A673 (cell line): ENCODE results near the gene C5orf52. TPM values are rescaled to one million over a fixed set of nuclear protein-coding genes. Genes with fewer than 3 reads are reported as not detected.
"Not testable (repeated sequence)": the region's sequence is repeated elsewhere in the genome, so short reads cannot be mapped to it uniquely, and the experiment has no call there.

Source experiments
- BruUV-seq: library from RNA; stranded (reverse); fragments of 400-500 nt; replicated peaks from 2 replicates; lab custom pipeline; 2021; lab: Mats Ljungman, UMichigan
- CTCF ChIA-PET: fragments of 300-600 bp; sonication (Branson Sonifier 250); formaldehyde crosslinking; loops from one replicate; lab custom pipeline; 2022; ENCODE audit warnings: antibody characterized with exemption; lab: Charles Lee
- POLR2A ChIA-PET: fragments of 300-600 bp; sonication (Branson Sonifier 250); formaldehyde crosslinking; loops from one replicate; lab custom pipeline; 2022; ENCODE audit warnings: antibody characterized with exemption; ENCODE audit not compliant: low non-redundant PET; lab: Charles Lee
- DNase-seq: peaks from one replicate; pipeline ENCODE4 v3.0.0-alpha.2; 2015; ENCODE audit warnings: low spot score
- H3K27ac ChIP-seq: fragments of 200-600 bp; sonication (generic); 2 replicates; pipeline ENCODE4 v1.5.1; 2016; ENCODE audit warnings: mixed run types, low read depth, mild to moderate bottlenecking, mixed read lengths, antibody characterized with exemption, low read length; ENCODE audit not compliant: poor library complexity, severe bottlenecking
- H3K27me3 ChIP-seq: fragments of 200-600 bp; sonication (generic); replicated peaks from 2 replicates; pipeline ENCODE4 v1.6.1; 2017; ENCODE audit warnings: mixed run types, low read depth, mild to moderate bottlenecking, mixed read lengths, antibody characterized with exemption, low read length; ENCODE audit not compliant: insufficient read depth, poor library complexity
- H3K36me3 ChIP-seq: fragments of 200-600 bp; sonication (generic); 2 replicates; pipeline ENCODE4 v1.6.1; 2016; ENCODE audit warnings: mixed run types, mild to moderate bottlenecking, mixed read lengths, antibody characterized with exemption, low read length; ENCODE audit not compliant: insufficient read depth, poor library complexity, severe bottlenecking
- H3K4me1 ChIP-seq: fragments of 200-600 bp; sonication (generic); 2 replicates; pipeline ENCODE4 v1.6.1; 2017; ENCODE audit warnings: mixed run types, mild to moderate bottlenecking, mixed read lengths, antibody characterized with exemption, low read length; ENCODE audit not compliant: insufficient read depth, poor library complexity, severe bottlenecking
- H3K4me3 ChIP-seq: fragments of 200-600 bp; sonication (generic); 2 replicates; pipeline ENCODE4 v1.5.1; 2016; ENCODE audit warnings: low read depth, mixed run types, mild to moderate bottlenecking, mixed read lengths, low read length; ENCODE audit not compliant: poor library complexity, severe bottlenecking
- H3K9me3 ChIP-seq: fragments of 200-600 bp; sonication (generic); 2 replicates; pipeline ENCODE4 v1.6.1; 2016; ENCODE audit warnings: mixed run types, low read depth, mild to moderate bottlenecking, mixed read lengths, antibody characterized with exemption, low read length; ENCODE audit not compliant: poor library complexity, severe bottlenecking
- EZH2 ChIP-seq: fragments of 200-600 bp; sonication (generic); IDR thresholded peaks from 2 replicates; pipeline ENCODE4 v1.6.1; 2017; ENCODE audit warnings: borderline replicate concordance, low read depth, mild to moderate bottlenecking, mixed read lengths, antibody characterized with exemption, low read length; ENCODE audit not compliant: poor library complexity, severe bottlenecking
- intact Hi-C: fragments of 100-400 bp; cut with micrococcal nuclease; formaldehyde crosslinking; loops from one replicate; pipeline ENCODE4 v1.10.0; 2022; ENCODE audit not compliant: unreplicated experiment
- total RNA-seq: library from RNA; stranded (reverse); gene quantifications from 2 replicates; pipeline ENCODE4 v1.2.3, GENCODE V29; 2021
- TF ChIP-seq, protein P1 (sequence below): fragments of 300-800, 200-600 bp; sonication (generic); conservative IDR thresholded peaks from 2 replicates; pipeline ENCODE4 v1.5.1; 2017; ENCODE audit warnings: low read depth, mild to moderate bottlenecking, antibody characterized with exemption, low read length, moderate library complexity, mixed read lengths

The C5orf52 gene
- total RNA-seq, 1 experiment from 2014 or later, result not detected

DNA sequence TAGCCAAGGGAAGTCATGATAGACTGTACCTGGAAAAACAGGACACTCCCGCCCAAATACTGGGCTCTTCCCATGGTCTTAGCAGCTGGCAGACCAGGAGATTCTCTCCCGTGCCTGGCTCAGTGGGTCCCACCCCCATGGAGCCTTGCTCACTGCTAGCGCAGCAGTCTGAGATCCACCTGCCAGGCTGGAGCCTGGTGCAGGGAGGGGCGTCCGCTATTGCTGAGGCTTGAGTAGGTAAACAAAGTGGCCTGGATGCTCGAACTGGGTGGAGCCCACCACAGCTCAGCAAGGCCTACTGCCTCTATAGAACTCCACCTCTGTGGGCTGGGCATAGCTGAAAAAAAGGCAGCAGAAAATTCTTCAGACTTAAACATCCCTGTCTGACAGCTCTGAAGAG lies 49.8 kb downstream of the C5orf52 start:
- no peaks in the 10 kb centered on the region for H3K4me1 ChIP-seq
- no peak for DNase-seq
- ChIA-PET CTCF (no interaction called here), POLR2A (no interaction called here)
- H3K36me3 ChIP-seq, result no peaks in the 10 kb centered on the region
- no TSS peak for BruUV-seq
- TF ChIP-seq, protein P1, sequence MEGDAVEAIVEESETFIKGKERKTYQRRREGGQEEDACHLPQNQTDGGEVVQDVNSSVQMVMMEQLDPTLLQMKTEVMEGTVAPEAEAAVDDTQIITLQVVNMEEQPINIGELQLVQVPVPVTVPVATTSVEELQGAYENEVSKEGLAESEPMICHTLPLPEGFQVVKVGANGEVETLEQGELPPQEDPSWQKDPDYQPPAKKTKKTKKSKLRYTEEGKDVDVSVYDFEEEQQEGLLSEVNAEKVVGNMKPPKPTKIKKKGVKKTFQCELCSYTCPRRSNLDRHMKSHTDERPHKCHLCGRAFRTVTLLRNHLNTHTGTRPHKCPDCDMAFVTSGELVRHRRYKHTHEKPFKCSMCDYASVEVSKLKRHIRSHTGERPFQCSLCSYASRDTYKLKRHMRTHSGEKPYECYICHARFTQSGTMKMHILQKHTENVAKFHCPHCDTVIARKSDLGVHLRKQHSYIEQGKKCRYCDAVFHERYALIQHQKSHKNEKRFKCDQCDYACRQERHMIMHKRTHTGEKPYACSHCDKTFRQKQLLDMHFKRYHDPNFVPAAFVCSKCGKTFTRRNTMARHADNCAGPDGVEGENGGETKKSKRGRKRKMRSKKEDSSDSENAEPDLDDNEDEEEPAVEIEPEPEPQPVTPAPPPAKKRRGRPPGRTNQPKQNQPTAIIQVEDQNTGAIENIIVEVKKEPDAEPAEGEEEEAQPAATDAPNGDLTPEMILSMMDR, result no peak
- no peak for TF ChIP-seq EZH2
- no peak overlapping the region for H3K4me3 ChIP-seq
- no peaks in the 10 kb centered on the region for H3K9me3 ChIP-seq
- intact Hi-C loops, result no loop called here
- no peaks in the 10 kb centered on the region for H3K27me3 ChIP-seq
- no peak overlapping the region for H3K27ac ChIP-seq

DNA sequence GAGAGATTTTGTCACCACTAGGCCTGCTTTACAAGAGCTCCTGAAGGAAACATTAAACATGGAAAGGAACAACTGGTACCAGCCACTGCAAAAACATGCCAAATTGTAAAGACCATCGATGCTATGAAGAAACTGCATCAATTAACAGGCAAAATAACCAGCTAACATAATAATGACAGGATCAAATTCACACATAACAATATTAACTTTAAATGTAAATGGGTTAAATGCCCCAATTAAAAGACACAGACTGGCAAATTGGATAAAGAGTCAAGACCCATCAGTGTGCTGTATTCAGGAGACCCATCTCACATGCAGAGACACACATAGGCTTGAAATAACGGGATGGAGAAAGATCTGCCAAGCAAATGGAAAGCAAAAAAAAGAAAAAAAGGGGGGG lies 51.6 kb downstream of the C5orf52 start:
- H3K27ac ChIP-seq, BruUV-seq, H3K36me3 ChIP-seq, H3K4me1 ChIP-seq, H3K9me3 ChIP-seq, POLR2A ChIA-PET, H3K4me3 ChIP-seq, H3K27me3 ChIP-seq, DNase-seq, CTCF ChIA-PET, intact Hi-C loops: not testable (repeated sequence)

DNA sequence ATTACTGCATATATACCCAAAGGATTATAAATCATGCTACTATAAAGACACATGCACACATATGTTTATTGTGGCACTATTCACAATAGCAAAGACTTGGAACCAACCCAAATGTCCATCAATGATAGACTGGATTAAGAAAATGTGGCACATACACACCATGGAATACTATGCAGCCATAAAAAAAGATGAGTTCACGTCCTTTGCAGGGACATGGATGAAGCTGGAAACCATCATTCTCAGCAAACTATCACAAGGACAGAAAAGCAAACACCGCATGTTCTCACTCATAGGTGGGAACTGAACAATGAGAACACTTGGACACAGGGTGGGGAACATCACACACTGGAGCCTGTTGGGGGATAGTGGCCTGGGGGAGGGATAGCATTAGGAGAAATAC lies 55.3 kb downstream of the C5orf52 start:
- POLR2A ChIA-PET, H3K27me3 ChIP-seq, DNase-seq, H3K9me3 ChIP-seq, H3K4me3 ChIP-seq, H3K4me1 ChIP-seq, H3K27ac ChIP-seq, H3K36me3 ChIP-seq, intact Hi-C loops, BruUV-seq, CTCF ChIA-PET: not testable (repeated sequence)

DNA sequence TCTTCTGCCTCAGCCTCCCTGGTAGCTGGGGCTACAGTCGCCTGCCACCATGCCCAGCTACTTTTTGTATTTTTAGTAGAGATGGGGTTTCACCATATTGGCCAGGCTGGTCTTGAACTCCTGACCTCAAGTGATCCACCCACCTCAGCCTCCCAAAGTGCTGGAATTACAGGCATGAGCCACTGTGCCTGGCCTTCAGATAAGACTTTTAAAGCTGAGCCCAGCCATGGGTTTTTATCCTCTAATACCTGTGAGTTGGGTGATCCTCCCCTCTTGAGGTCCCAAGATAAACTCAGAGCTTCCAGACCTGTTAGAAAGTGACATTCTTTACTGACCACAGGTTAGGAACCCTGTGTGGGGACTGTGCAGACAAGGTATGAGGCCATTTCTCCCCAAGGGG lies 56.5 kb downstream of the C5orf52 start:
- POLR2A ChIA-PET, BruUV-seq, H3K27me3 ChIP-seq, DNase-seq, H3K4me1 ChIP-seq, H3K27ac ChIP-seq, intact Hi-C loops, H3K36me3 ChIP-seq, H3K9me3 ChIP-seq, CTCF ChIA-PET, H3K4me3 ChIP-seq: not testable (repeated sequence)

Other genes starting within 250 kb of the C5orf52 start
- gene NIPAL4, start 211.3 kb upstream of the C5orf52 start, total RNA-seq, result not detected in 2 replicates
- 1.7 and 2.3 TPM in 2 replicates for gene ADAM19, start 95.8 kb upstream of the C5orf52 start, total RNA-seq
- gene SOX30, start 19.1 kb upstream of the C5orf52 start, total RNA-seq, result not detected in 2 replicates
- gene THG1L, start 59.9 kb downstream of the C5orf52 start, total RNA-seq, result 11.8 and 13.0 TPM in 2 replicates
- gene LSM11, start 72.2 kb downstream of the C5orf52 start, total RNA-seq, result 3.6 and 4.2 TPM in 2 replicates
- 69.6 and 71.4 TPM in 2 replicates for gene CLINT1, start 187.6 kb downstream of the C5orf52 start, total RNA-seq